ENCODE data around the gene NSUN4.

Gene NSUN4

GRCh38 chr1:46407636-46408035 is 67.0 kb downstream of the NSUN4 start:
- no peak for DNase-seq (ENCODE audit: low spot score)

- DNase-seq (ENCODE audit: low spot score), result no peak
These were observed 67.9 kb downstream of the NSUN4 start for GRCh38 chr1:46408356-46409062.

- DNase-seq (ENCODE audit: low spot score), result no peak
These were observed 68.4 kb downstream of the NSUN4 start for GRCh38 chr1:46409063-46409372.

GRCh38 chr1:46410156-46411009 is 69.8 kb downstream of the NSUN4 start:
- no peak for DNase-seq (ENCODE audit: low spot score)

GRCh38 chr1:46411010-46411405 is 70.4 kb downstream of the NSUN4 start:
- DNase-seq (ENCODE audit: low spot score), result no peak
